ENCODE data around the gene GALNT9. TPM values are rescaled to one million over a fixed set of nuclear protein-coding genes. Genes with fewer than 3 reads are reported as not detected.

The GALNT9 gene
- total RNA-seq, 1 donor from 2014 or later, result not detected

- no peak overlapping the region for H3K27ac Mint-ChIP-seq
- intact Hi-C loops (cut with micrococcal nuclease), result no loop called here
- H3K36me3 Mint-ChIP-seq (ENCODE audit: low read depth), result no peaks in the 10 kb centered on the region
- no peaks in the 10 kb centered on the region for H3K4me1 Mint-ChIP-seq (ENCODE audit: low read depth)
- peaks cover 13% of the 10 kb centered on the region for H3K27me3 Mint-ChIP-seq (ENCODE audit: low read depth)
- DNase-seq (ENCODE audit: low spot score), result no peak
- H3K9me3 Mint-ChIP-seq, result no peaks in the 10 kb centered on the region
- no peak overlapping the region for H3K4me3 Mint-ChIP-seq (ENCODE audit: low read depth)
Observed at GRCh38 chr12:132282950-132283771, 46.2 kb downstream of the GALNT9 start.

- intact Hi-C loops (cut with micrococcal nuclease), result no loop called here
Observed at GRCh38 chr12:132282031-132282949, 47.1 kb downstream of the GALNT9 start.

GRCh38 chr12:132281038-132281437, 48.4 kb downstream of the GALNT9 start:
- no peak for DNase-seq (ENCODE audit: low spot score)
- H3K27me3 Mint-ChIP-seq (ENCODE audit: low read depth), result peaks cover 6% of the 10 kb centered on the region
- intact Hi-C loops (cut with micrococcal nuclease), result no loop called here
- no peaks in the 10 kb centered on the region for H3K4me1 Mint-ChIP-seq (ENCODE audit: low read depth)
- no peaks in the 10 kb centered on the region for H3K9me3 Mint-ChIP-seq
- H3K36me3 Mint-ChIP-seq (ENCODE audit: low read depth), result no peaks in the 10 kb centered on the region
- H3K27ac Mint-ChIP-seq, result no peak overlapping the region
- H3K4me3 Mint-ChIP-seq (ENCODE audit: low read depth), result no peak overlapping the region

More at GRCh38 chr12:132282031-132282949, 47.1 kb downstream of the GALNT9 start:
- H3K9me3 Mint-ChIP-seq, result no peaks in the 10 kb centered on the region
- no peaks in the 10 kb centered on the region for H3K4me1 Mint-ChIP-seq (ENCODE audit: low read depth)
- peaks cover 12% of the 10 kb centered on the region for H3K27me3 Mint-ChIP-seq (ENCODE audit: low read depth)
- no peak overlapping the region for H3K27ac Mint-ChIP-seq
- no peak for DNase-seq (ENCODE audit: low spot score)
- no peaks in the 10 kb centered on the region for H3K36me3 Mint-ChIP-seq (ENCODE audit: low read depth)
- H3K4me3 Mint-ChIP-seq (ENCODE audit: low read depth), result no peak overlapping the region

GRCh38 chr12:132280406-132280805, 49.0 kb downstream of the GALNT9 start:
- H3K4me1 Mint-ChIP-seq (ENCODE audit: low read depth), result no peaks in the 10 kb centered on the region
- no peaks in the 10 kb centered on the region for H3K36me3 Mint-ChIP-seq (ENCODE audit: low read depth)
- H3K9me3 Mint-ChIP-seq, result no peaks in the 10 kb centered on the region
- H3K27me3 Mint-ChIP-seq (ENCODE audit: low read depth), result peaks cover 2% of the 10 kb centered on the region
- DNase-seq (ENCODE audit: low spot score), result no peak
- intact Hi-C loops (cut with micrococcal nuclease), result no loop called here
- H3K27ac Mint-ChIP-seq, result no peak overlapping the region
- no peak overlapping the region for H3K4me3 Mint-ChIP-seq (ENCODE audit: low read depth)

- Mint-ChIP-seq H3K36me3 (ENCODE audit: low read depth) (no peaks in the 10 kb centered on the region), H3K4me1 (ENCODE audit: low read depth) (no peaks in the 10 kb centered on the region), H3K4me3 (ENCODE audit: low read depth) (no peak overlapping the region), H3K27ac (no peak overlapping the region), H3K27me3 (ENCODE audit: low read depth) (peaks cover 2% of the 10 kb centered on the region), H3K9me3 (no peaks in the 10 kb centered on the region)
- no peak for DNase-seq (ENCODE audit: low spot score)
- intact Hi-C loops (cut with micrococcal nuclease), result no loop called here
Observed at GRCh38 chr12:132279930-132280329, 49.5 kb downstream of the GALNT9 start.

- no peaks in the 10 kb centered on the region for H3K9me3 Mint-ChIP-seq
- H3K27ac Mint-ChIP-seq, result no peak overlapping the region
- no peak for DNase-seq (ENCODE audit: low spot score)
- no peaks in the 10 kb centered on the region for H3K36me3 Mint-ChIP-seq (ENCODE audit: low read depth)
- H3K4me3 Mint-ChIP-seq (ENCODE audit: low read depth), result no peak overlapping the region
- peaks cover 2% of the 10 kb centered on the region for H3K27me3 Mint-ChIP-seq (ENCODE audit: low read depth)
- intact Hi-C loops (cut with micrococcal nuclease), result no loop called here
- no peaks in the 10 kb centered on the region for H3K4me1 Mint-ChIP-seq (ENCODE audit: low read depth)
Observed at GRCh38 chr12:132279184-132279889, 50.1 kb downstream of the GALNT9 start.

GRCh38 chr12:132278401-132279183, 50.8 kb downstream of the GALNT9 start:
- Mint-ChIP-seq H3K4me1 (ENCODE audit: low read depth) (no peaks in the 10 kb centered on the region), H3K9me3 (no peaks in the 10 kb centered on the region), H3K4me3 (ENCODE audit: low read depth) (no peak overlapping the region), H3K27me3 (ENCODE audit: low read depth) (no peaks in the 10 kb centered on the region), H3K27ac (no peak overlapping the region), H3K36me3 (ENCODE audit: low read depth) (no peaks in the 10 kb centered on the region)
- DNase-seq (ENCODE audit: low spot score), result no peak
- intact Hi-C loops (cut with micrococcal nuclease), result no loop called here

- intact Hi-C loops (cut with micrococcal nuclease), result no loop called here
- H3K4me3 Mint-ChIP-seq (ENCODE audit: low read depth), result no peak overlapping the region
- no peak for DNase-seq (ENCODE audit: low spot score)
- no peaks in the 10 kb centered on the region for H3K36me3 Mint-ChIP-seq (ENCODE audit: low read depth)
- no peaks in the 10 kb centered on the region for H3K4me1 Mint-ChIP-seq (ENCODE audit: low read depth)
- no peak overlapping the region for H3K27ac Mint-ChIP-seq
- H3K27me3 Mint-ChIP-seq (ENCODE audit: low read depth), result no peaks in the 10 kb centered on the region
- no peaks in the 10 kb centered on the region for H3K9me3 Mint-ChIP-seq
Observed at GRCh38 chr12:132277949-132278348, 51.4 kb downstream of the GALNT9 start.

GRCh38 chr12:132277374-132277941, 51.9 kb downstream of the GALNT9 start:
- intact Hi-C loops (cut with micrococcal nuclease), result no loop called here
- Mint-ChIP-seq H3K9me3 (no peaks in the 10 kb centered on the region), H3K4me1 (ENCODE audit: low read depth) (no peaks in the 10 kb centered on the region), H3K27me3 (ENCODE audit: low read depth) (no peaks in the 10 kb centered on the region), H3K27ac (no peak overlapping the region), H3K36me3 (ENCODE audit: low read depth) (no peaks in the 10 kb centered on the region), H3K4me3 (ENCODE audit: low read depth) (no peak overlapping the region)
- DNase-seq (ENCODE audit: low spot score), result no peak

GRCh38 chr12:132276827-132277373, 52.5 kb downstream of the GALNT9 start:
- Mint-ChIP-seq H3K9me3 (no peaks in the 10 kb centered on the region), H3K4me3 (ENCODE audit: low read depth) (no peak overlapping the region), H3K4me1 (ENCODE audit: low read depth) (no peaks in the 10 kb centered on the region), H3K36me3 (ENCODE audit: low read depth) (no peaks in the 10 kb centered on the region), H3K27ac (no peak overlapping the region), H3K27me3 (ENCODE audit: low read depth) (no peaks in the 10 kb centered on the region)
- DNase-seq (ENCODE audit: low spot score), result no peak
- intact Hi-C loops (cut with micrococcal nuclease), result no loop called here

GRCh38 chr12:132276066-132276826, 53.1 kb downstream of the GALNT9 start:
- Mint-ChIP-seq H3K4me1 (ENCODE audit: low read depth) (no peaks in the 10 kb centered on the region), H3K27me3 (ENCODE audit: low read depth) (no peaks in the 10 kb centered on the region), H3K27ac (no peak overlapping the region), H3K9me3 (no peaks in the 10 kb centered on the region), H3K4me3 (ENCODE audit: low read depth) (no peak overlapping the region), H3K36me3 (ENCODE audit: low read depth) (no peaks in the 10 kb centered on the region)
- no peak for DNase-seq (ENCODE audit: low spot score)
- intact Hi-C loops (cut with micrococcal nuclease), result no loop called here
